AG04449 (cell line): Measurements from ENCODE around the gene DIAPH3.

Experiments used
- CTCF ChIA-PET: fragments of 350-600 bp; formaldehyde crosslinking; extraction: SDS; loops from one replicate; lab custom pipeline; 2021; ENCODE audit warnings: antibody characterized with exemption; lab: Yijun Ruan, JAX
- POLR2A ChIA-PET: fragments of 400-600, 350-600 bp; formaldehyde crosslinking; extraction: SDS; loops from one replicate; lab custom pipeline; 2020; ENCODE audit warnings: antibody characterized with exemption, inconsistent platforms; lab: Yijun Ruan, JAX
- DNase-seq: peaks from one replicate; pipeline ENCODE4 v3.0.0-alpha.2; 2010; ENCODE audit warnings: low read depth, low spot score
- H3K4me3 ChIP-seq: 2 replicates; pipeline ENCODE4 v1.5.1; 2011; ENCODE audit warnings: low read depth, mild to moderate bottlenecking, control low read depth, low read length
- CTCF ChIP-seq: IDR thresholded peaks from one replicate; pipeline ENCODE4 v1.5.1; 2011; ENCODE audit warnings: mild to moderate bottlenecking, moderate library complexity, low read length, control low read depth, inconsistent platforms; ENCODE audit not compliant: insufficient read depth; ENCODE audit errors: missing control alignments

Gene DIAPH3

GRCh38 chr13:59888408-59888807 is 275.3 kb downstream of the DIAPH3 start:
- POLR2A ChIA-PET = no interaction called here
- no peak overlapping the region for H3K4me3 ChIP-seq
- no peak for DNase-seq
- no peak for TF ChIP-seq CTCF
- CTCF ChIA-PET = no interaction called here

DNA sequence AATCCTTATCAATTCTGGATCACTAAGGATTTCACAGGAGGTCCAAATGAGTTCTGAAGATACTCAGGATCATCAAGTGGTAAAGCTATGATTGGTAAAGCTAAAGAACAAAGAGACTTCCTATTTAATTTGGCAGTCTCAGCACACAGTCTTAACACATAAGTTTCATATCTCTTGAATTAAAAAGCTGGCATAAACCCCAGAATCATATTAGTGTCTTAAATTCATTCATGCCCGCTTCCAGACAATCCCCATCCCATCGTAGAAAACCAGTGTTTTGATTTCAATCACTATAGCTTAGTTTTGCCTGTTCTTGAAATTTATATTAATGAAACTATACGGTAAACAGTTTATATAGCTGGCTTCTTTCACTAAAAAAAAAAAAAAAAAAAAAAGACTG is 278.7 kb downstream of the DIAPH3 start:
- ChIA-PET CTCF (interaction anchor here (0.6 to 2.3 kb wide), 4 partner anchors 9 to 205 kb away, joined by 3 to 10 read pairs (median 4); no protein-coding TSS in a partner anchor), POLR2A (no interaction called here)
- TF ChIP-seq CTCF = no peak
- H3K4me3 ChIP-seq = no peak overlapping the region
- no peak for DNase-seq

DNA sequence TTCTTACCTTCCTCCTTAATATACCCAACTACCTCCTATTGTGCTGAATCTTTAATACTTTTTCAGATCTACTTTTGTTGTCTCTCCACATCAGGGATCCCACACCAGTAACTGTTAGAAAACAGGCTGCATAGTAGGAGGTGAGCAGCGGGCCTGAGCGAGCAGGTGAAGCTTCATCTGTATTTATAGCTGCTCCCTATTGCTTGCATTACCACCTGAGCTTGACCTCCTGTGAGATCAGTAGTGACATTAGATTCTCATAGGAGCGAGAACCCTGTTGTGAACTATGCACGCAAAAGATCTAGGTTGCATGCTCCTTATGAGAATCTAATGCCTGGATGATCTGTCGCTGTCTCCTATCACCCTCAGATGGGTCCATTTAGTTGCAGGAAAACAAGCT is 279.8 kb downstream of the DIAPH3 start:
- ChIA-PET POLR2A (no interaction called here), CTCF (interaction anchor here (1.1 to 2.3 kb wide), 2 partner anchors 22 to 203 kb away, joined by 4 to 10 read pairs; no protein-coding TSS in a partner anchor)
- DNase-seq = no peak
- TF ChIP-seq CTCF = no peak
- no peak overlapping the region for H3K4me3 ChIP-seq

GRCh38 chr13:59880468-59880867 is 283.3 kb downstream of the DIAPH3 start:
- TF ChIP-seq CTCF = no peak
- DNase-seq = no peak
- no peak overlapping the region for H3K4me3 ChIP-seq
- ChIA-PET POLR2A (interaction anchor here (0.7 kb wide), 1 partner anchor 26 kb away, joined by 3 read pairs; no protein-coding TSS in a partner anchor), CTCF (no interaction called here)

GRCh38 chr13:59879281-59879680 is 284.4 kb downstream of the DIAPH3 start:
- ChIA-PET CTCF (interaction anchor here (1.2 to 1.9 kb wide), 3 partner anchors 18 to 108 kb away, joined by 3 to 7 read pairs (median 4); no protein-coding TSS in a partner anchor), POLR2A (no interaction called here)
- no peak overlapping the region for H3K4me3 ChIP-seq
- DNase-seq = no peak
- no peak for TF ChIP-seq CTCF

- DNase-seq = peak; percentile 33
- H3K4me3 ChIP-seq = no peak overlapping the region
- no peak for TF ChIP-seq CTCF
- CTCF ChIA-PET = no interaction called here
- POLR2A ChIA-PET = no interaction called here
Observed at GRCh38 chr13:59877933-59878332, 285.8 kb downstream of the DIAPH3 start.
